DMS53 (cell line): Measurements from ENCODE around the gene THNSL1.
A peak's percentile ranks its signal among the peaks of the same experiment; 100 is the strongest.
"Not testable (repeated sequence)": the region's sequence is repeated elsewhere in the genome, so short reads cannot be mapped to it uniquely, and the experiment has no call there.

Source experiments
- DNase-seq: peaks from one replicate; lab custom pipeline; 2025; lab: John Stamatoyannopoulos, UW

THNSL1 gene

GRCh38 chr10:25011591-25011990 is 4.8 kb upstream of the THNSL1 start:
- DNase-seq: not testable (repeated sequence)

GRCh38 chr10:25014579-25014978 is 1.8 kb upstream of the THNSL1 start:
- no peak for DNase-seq

DNA sequence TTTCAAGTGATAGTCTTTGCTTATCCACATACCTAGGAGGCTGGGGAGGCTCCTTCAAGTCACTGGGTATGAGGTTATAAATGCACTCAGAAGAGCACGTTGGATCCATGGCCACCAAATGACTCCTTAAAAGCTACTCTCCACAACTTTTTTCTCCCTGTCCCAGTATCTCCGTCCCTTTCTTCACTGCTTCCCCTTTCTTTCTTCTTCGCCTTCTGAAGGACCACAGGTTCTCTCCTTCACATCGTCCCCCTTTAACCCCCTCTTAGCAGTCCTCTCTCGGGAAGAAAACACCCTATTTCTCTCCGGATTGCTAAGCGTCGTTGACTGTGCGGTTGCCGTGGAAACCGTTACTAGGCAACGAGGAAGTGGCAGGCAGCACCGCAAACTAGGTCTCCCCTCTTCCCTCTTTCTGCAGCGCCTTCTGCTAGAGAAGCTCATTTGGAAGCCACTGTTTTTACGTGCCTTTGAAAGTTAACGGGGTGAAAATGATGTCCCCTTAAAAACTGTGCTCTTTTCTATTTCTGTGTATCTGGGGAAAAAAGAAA is 510 bp upstream of the THNSL1 start, which contains the start of gene ENKUR:
ENKUR (minus strand) TSS at position 331 of the 548 bp plus-strand sequence; CDS start at position 109, 222 bp downstream.
- DNase-seq: peak; percentile 99

DNA sequence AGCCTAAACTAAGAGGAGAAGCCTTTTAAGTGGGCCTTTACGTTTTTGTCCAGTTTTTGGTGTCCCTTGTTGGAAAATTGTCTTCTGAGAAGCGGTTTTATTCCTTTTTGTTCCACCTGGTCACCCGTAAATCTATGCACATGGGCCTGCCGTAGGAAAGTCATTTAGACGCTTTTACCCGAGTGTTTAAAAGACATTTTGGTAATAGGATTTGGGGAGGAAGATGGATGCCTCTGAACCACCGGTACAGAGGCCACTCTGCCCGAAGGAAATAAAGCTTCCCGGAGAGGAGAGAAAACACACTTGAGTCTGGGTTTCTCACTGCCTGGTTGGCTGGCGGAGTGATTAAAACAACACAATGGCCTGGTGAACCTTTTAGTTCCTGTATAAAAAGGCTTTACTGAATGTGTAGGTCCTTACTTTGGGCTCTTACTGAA is 760 bp downstream of the THNSL1 start:
- peak; percentile 79 for DNase-seq

GRCh38 chr10:25017661-25018060 is 1.2 kb downstream of the THNSL1 start:
- peak; percentile 31 for DNase-seq

GRCh38 chr10:25018703-25019102 is 2.3 kb downstream of the THNSL1 start:
- no peak for DNase-seq

DNA sequence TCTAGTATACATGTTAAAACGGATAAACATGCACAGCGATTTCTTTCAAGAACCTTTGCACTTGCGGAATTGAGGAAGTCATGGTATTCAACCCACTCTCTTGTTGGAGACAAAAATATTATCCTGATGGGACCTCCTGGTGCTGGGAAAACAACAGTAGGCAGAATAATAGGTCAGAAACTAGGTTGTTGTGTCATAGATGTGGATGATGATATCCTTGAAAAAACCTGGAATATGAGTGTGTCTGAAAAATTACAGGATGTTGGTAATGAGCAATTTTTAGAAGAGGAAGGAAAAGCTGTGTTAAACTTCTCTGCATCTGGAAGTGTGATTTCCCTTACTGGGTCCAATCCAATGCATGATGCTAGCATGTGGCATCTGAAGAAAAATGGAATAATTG is 6.9 kb downstream of the THNSL1 start:
- no peak for DNase-seq

- DNase-seq: no peak
Measured at GRCh38 chr10:25024528-25024927, 8.1 kb downstream of the THNSL1 start.

DNA sequence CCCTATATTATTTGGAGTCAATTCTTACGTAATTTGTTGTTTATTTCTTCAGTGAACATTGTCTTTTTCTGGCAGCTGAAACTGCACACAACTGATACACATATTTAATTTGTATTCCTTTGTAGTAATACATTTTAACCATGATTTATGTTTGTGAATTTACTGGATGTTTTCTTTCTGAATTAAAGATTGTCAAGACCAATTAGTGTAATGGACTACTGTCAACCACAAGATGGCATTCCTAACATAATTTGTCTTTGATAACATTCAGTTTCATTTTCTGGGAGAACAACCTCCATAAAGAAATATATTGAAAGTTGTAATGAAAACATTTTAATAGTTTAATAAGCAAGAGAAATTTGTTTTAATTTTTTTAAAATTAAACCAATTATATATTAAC is 10.1 kb downstream of the THNSL1 start:
- DNase-seq: peak; percentile 36

- no peak for DNase-seq
Measured at GRCh38 chr10:25028711-25029110, 12.3 kb downstream of the THNSL1 start.

DNA sequence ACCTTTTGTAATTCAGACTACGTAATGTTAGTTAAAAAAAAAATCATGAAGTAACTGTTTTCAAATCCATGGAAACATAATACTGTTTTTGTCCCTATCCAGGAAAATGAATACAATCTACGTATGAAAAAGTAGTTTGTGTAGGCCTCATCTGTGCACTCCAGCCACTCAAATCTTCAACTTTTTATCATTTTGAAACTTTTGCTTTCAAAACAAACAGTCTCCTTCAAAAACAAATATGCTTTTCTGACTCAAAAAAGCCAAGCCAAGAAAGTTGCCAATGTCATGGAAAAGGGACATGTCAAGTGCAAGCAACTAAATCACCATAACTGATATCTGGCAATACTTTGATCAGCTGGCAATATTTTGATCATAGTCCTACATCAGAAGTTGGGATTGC is 13.1 kb downstream of the THNSL1 start:
- no peak for DNase-seq

GRCh38 chr10:25036381-25036780 is 20.0 kb downstream of the THNSL1 start:
- DNase-seq: no peak

DNA sequence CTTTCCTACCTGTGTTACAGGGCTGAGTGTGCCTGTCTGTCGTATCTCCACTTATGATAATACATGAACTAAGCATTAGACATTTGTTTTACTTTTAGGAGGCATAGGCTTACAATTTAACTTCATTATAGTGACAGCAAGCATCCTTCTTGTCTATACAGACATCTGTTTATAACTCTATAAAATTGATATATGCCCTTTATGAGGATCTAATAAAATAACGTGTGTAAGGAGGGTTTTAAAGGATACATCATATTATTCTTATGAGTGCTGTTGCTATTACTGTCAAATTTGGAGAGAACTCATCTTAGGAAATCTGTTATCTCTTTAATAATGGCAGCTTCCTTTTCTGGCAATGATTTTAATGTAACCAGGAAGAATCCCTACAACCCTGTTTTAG is 21.9 kb downstream of the THNSL1 start:
- no peak for DNase-seq

DNA sequence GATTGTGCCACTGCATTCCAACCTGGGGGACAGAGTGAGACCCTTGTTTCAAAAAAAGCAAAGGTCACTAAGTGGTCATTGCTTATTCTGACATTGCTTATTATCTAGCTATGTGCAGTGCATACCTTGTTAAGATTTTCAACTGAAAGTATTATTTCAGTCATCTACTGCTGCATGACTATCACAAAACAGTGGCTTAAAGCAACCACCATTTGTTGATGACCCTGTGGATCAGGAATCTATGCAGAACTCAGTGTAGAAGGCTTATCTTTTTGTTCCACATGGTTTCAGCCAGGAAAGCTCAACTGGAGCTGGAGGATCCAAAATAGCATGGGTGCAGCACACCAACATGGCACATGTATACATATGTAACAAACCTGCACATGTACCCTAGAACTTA is 23.1 kb downstream of the THNSL1 start:
- DNase-seq: no peak

DNA sequence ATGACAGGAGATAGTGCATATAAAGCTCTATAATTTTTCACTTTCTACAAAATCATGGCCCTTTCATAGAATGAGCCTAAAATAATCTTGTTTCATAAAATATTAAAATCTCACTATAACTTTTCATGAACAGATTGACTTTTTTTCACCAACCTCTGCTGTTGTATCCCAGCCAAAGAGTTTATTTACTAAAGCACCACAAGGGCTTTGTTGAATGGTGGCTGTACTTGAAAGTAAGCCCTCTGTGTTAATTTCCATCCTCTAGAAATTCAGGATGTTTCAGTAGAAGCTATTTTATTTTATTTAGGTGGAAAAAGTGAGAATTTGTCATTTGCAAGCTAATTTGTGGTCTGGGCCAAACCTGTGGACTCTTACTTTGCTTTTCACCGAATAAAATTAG is 30.2 kb downstream of the THNSL1 start:
- peak; percentile 19 for DNase-seq

DNA sequence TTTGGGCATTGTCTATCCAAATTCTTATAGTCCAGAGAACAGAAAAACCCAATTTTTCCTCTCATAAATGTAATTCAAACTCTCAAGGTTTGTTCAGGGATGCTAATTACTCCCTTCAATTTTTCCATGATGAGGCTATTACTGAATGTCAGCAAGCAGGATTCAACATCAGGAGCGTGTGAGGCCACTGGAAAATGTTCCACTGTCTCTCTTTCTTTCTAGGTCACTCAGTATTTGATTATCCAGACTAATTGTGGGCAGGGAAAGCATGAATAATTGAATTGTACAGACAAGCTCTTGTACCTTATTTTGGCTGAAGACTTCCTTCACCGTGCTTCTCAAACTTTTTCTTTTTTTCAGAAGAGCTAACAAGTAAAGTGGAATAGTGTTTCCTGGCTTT is 30.7 kb downstream of the THNSL1 start:
- no peak for DNase-seq

GRCh38 chr10:25047591-25048301 is 31.3 kb downstream of the THNSL1 start:
- no peak for DNase-seq

DNA sequence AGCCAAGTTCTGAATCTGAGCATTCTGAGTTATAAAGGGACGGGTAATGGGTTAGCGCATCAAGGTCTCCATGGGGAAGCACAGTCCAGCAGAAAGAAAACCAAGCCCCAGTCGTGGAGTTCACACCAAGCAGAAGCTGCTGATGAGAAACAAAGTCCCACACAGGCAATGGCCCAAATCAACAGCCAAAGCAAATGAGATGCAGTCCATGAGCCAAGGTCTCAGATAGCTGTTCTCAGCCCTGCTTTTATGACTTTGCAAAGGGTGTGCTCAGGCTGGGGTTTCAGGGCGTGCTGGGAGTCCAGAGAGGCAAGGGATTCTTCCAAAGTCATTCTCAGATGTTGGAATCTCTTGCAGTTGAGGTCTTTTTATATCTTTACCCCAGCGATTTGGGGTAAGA is 32.0 kb downstream of the THNSL1 start:
- DNase-seq: no peak

- DNase-seq: no peak
Measured at GRCh38 chr10:25049966-25050365, 33.6 kb downstream of the THNSL1 start.

- DNase-seq: no peak
Measured at GRCh38 chr10:25050402-25050801, 34.0 kb downstream of the THNSL1 start.

GRCh38 chr10:25052012-25052411 is 35.6 kb downstream of the THNSL1 start:
- no peak for DNase-seq

- DNase-seq: no peak
Measured at GRCh38 chr10:25056726-25057125, 40.3 kb downstream of the THNSL1 start.

DNA sequence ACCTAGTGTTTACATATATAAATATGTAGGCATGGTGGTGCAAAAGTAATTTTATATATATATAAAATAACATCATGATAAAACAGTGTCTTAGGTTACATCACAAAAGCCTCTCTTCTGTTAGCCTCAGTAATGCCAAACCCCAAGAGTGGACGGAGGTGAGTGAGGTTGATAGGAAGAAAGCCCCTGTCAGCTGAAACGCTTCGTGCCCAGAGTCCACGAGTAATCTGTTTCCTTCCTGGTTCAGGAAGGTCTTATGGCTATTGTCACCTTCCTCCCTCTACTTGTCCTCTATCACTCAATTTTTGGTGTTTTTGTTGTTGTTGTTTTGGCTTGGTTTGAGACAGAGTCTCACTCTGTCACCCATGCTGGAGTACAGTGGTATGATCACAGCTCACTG is 41.5 kb downstream of the THNSL1 start:
- DNase-seq: no peak

- DNase-seq: peak; percentile 21
Measured at GRCh38 chr10:25059990-25060389, 43.6 kb downstream of the THNSL1 start.
